Measurements from ENCODE around the gene NMNAT3. TPM values are rescaled to one million over a fixed set of nuclear protein-coding genes. Genes with fewer than 3 reads are reported as not detected.

The NMNAT3 gene
- total RNA-seq, 2 experiments from 2014 or later = 0.15 TPM; not detected in 1

DNA sequence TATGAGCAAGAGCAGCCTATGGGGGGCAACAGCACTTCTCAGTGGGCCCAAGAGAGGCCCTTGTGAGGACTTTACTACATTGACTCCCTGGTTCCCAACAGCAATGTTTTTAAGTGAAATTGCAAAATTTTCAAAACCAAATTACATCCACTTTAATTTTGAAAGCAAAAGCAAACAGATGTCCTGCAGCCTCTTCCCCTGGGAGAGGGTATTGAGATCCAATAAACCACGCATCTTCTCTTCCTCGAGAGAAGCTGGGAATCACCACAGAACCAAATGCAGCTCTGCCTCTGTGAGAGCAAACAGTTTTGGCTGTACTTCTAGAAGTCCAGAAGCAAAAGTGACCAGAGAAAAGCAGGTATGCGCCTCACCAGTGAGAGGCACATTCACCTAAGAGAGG, 25.2 kb downstream of the NMNAT3 start:
- Histone ChIP-seq H3K27ac (ENCODE audit: low read depth, low read length, poor library complexity, severe bottlenecking) (no peak overlapping the region), H3K4me3 (ENCODE audit: low read depth, low read length, poor library complexity, severe bottlenecking) (no peak overlapping the region), H3K36me3 (ENCODE audit: insufficient read depth, low read length) (no peaks in the 10 kb centered on the region), H2AFZ (ENCODE audit: low read length) (no peak overlapping the region), H3K4me2 (ENCODE audit: low read length) (no peak overlapping the region), H3K79me2 (ENCODE audit: insufficient read depth, low read depth, low read length) (no peaks in the 10 kb centered on the region), H4K20me1 (ENCODE audit: insufficient read depth, low read length) (no peaks in the 10 kb centered on the region), H3K9me3 (ENCODE audit: low read length) (no peaks in the 10 kb centered on the region), H3K9me2 (ENCODE audit: insufficient read depth, low read length) (no peaks in the 10 kb centered on the region), H3K4me1 (ENCODE audit: insufficient read depth, low read length, poor library complexity, severe bottlenecking) (no peaks in the 10 kb centered on the region)
- TF ChIP-seq, protein P1, sequence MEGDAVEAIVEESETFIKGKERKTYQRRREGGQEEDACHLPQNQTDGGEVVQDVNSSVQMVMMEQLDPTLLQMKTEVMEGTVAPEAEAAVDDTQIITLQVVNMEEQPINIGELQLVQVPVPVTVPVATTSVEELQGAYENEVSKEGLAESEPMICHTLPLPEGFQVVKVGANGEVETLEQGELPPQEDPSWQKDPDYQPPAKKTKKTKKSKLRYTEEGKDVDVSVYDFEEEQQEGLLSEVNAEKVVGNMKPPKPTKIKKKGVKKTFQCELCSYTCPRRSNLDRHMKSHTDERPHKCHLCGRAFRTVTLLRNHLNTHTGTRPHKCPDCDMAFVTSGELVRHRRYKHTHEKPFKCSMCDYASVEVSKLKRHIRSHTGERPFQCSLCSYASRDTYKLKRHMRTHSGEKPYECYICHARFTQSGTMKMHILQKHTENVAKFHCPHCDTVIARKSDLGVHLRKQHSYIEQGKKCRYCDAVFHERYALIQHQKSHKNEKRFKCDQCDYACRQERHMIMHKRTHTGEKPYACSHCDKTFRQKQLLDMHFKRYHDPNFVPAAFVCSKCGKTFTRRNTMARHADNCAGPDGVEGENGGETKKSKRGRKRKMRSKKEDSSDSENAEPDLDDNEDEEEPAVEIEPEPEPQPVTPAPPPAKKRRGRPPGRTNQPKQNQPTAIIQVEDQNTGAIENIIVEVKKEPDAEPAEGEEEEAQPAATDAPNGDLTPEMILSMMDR (conservative IDR thresholded peaks at IDR 0.05; ENCODE audit: low read length) = no peak
- no peak for TF ChIP-seq EZH2phosphoT487 (IDR thresholded peaks at IDR 0.05; ENCODE audit: borderline replicate concordance, low read depth, low read length)
- no TSS peak for BruUV-seq (replicated peaks)
- POLR2A ChIA-PET = no interaction called here
- intact Hi-C loops (cut with micrococcal nuclease; ENCODE audit: unreplicated experiment) = no loop called here
- CTCF ChIA-PET (ENCODE audit: unreplicated experiment) = no interaction called here
- DNase-seq (ENCODE audit: low spot score) = no peak

DNA sequence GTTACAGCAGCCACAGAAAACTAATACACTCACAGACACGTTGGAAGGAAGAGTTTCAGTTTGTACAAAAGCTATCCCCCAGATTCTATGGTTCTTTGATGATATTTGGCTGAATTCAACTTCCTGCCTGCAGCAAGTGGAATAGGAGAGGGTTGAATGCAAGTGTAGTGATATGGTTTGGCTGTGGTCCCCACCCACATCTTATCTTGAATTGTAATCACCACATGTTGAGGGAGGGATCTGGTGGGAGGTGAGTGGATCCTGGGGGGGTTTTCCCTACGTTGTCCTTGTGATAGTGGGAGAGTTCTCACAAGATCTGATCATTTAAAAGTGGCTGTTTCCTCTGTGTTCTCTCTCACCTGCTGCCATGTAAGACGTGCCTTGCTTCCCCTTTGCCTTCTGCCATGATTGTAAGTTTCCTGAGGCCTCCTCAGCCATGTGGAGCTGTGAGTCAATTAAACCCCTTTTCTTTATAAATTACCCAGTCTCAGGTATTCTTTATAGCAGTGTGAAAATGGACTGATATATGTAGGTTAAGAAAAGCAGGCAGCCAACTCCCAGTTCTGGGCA, 29.8 kb downstream of the NMNAT3 start:
- no peaks in the 10 kb centered on the region for H3K9me3 ChIP-seq (ENCODE audit: low read length)
- no peak overlapping the region for H3K4me3 ChIP-seq (ENCODE audit: low read depth, low read length, poor library complexity, severe bottlenecking)
- no peaks in the 10 kb centered on the region for H4K20me1 ChIP-seq (ENCODE audit: insufficient read depth, low read length)
- intact Hi-C loops (cut with micrococcal nuclease; ENCODE audit: unreplicated experiment) = no loop called here
- no peak overlapping the region for H3K27ac ChIP-seq (ENCODE audit: low read depth, low read length, poor library complexity, severe bottlenecking)
- BruUV-seq (replicated peaks) = no TSS peak
- H3K4me1 ChIP-seq (ENCODE audit: insufficient read depth, low read length, poor library complexity, severe bottlenecking) = no peaks in the 10 kb centered on the region
- no peak for DNase-seq (ENCODE audit: low spot score)
- H3K4me2 ChIP-seq (ENCODE audit: low read length) = no peak overlapping the region
- no peak overlapping the region for H2AFZ ChIP-seq (ENCODE audit: low read length)
- H3K79me2 ChIP-seq (ENCODE audit: insufficient read depth, low read depth, low read length) = no peaks in the 10 kb centered on the region
- ChIA-PET CTCF (ENCODE audit: unreplicated experiment) (no interaction called here), POLR2A (no interaction called here)
- no peaks in the 10 kb centered on the region for H3K9me2 ChIP-seq (ENCODE audit: insufficient read depth, low read length)
- TF ChIP-seq, protein P1 (conservative IDR thresholded peaks at IDR 0.05; ENCODE audit: low read length) = no peak
- no peak for TF ChIP-seq EZH2phosphoT487 (IDR thresholded peaks at IDR 0.05; ENCODE audit: borderline replicate concordance, low read depth, low read length)
- no peaks in the 10 kb centered on the region for H3K36me3 ChIP-seq (ENCODE audit: insufficient read depth, low read length)

DNA sequence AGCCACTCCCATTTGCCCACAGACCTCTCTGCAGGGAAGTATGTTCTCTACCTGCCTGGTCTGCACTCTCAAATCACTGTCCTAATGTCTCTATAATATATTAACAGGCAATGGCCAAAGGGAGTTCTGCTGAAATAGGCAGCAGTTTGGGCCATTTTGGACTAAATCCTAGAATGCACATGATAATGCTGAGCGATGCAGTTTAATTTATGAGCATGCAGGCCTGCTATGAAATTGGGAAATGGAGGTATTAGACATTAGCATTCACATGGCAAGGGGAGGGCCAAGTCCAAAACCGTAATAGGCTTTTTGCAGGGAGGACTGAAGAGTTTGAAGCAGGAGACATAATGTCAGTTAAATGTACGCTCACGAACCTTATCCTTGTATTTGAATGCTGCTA, 31.3 kb downstream of the NMNAT3 start:
- no TSS peak for BruUV-seq (replicated peaks)
- Histone ChIP-seq H4K20me1 (ENCODE audit: insufficient read depth, low read length) (no peaks in the 10 kb centered on the region), H3K27ac (ENCODE audit: low read depth, low read length, poor library complexity, severe bottlenecking) (no peak overlapping the region), H3K4me1 (ENCODE audit: insufficient read depth, low read length, poor library complexity, severe bottlenecking) (no peaks in the 10 kb centered on the region), H3K79me2 (ENCODE audit: insufficient read depth, low read depth, low read length) (no peaks in the 10 kb centered on the region), H3K4me2 (ENCODE audit: low read length) (no peak overlapping the region), H3K4me3 (ENCODE audit: low read depth, low read length, poor library complexity, severe bottlenecking) (no peak overlapping the region), H2AFZ (ENCODE audit: low read length) (no peak overlapping the region), H3K36me3 (ENCODE audit: insufficient read depth, low read length) (no peaks in the 10 kb centered on the region), H3K9me2 (ENCODE audit: insufficient read depth, low read length) (no peaks in the 10 kb centered on the region), H3K9me3 (ENCODE audit: low read length) (no peaks in the 10 kb centered on the region)
- CTCF ChIA-PET (ENCODE audit: unreplicated experiment) = no interaction called here
- no peak for TF ChIP-seq EZH2phosphoT487 (IDR thresholded peaks at IDR 0.05; ENCODE audit: borderline replicate concordance, low read depth, low read length)
- TF ChIP-seq, protein P1 (conservative IDR thresholded peaks at IDR 0.05; ENCODE audit: low read length) = no peak
- POLR2A ChIA-PET = no interaction called here
- DNase-seq (ENCODE audit: low spot score) = no peak
- intact Hi-C loops (cut with micrococcal nuclease; ENCODE audit: unreplicated experiment) = no loop called here
